SH-SY5Y (cell line): ENCODE measurements around the gene RTN4R.

ENCODE experiments used
- GATA2 ChIP-seq: IDR thresholded peaks from 2 replicates; pipeline ENCODE4 v1.6.1; 2011; ENCODE audit warnings: mild to moderate bottlenecking, low read depth, low read length
- GATA3 ChIP-seq: IDR thresholded peaks from 2 replicates; pipeline ENCODE4 v1.6.1; 2011; ENCODE audit warnings: low read depth, mild to moderate bottlenecking, low read length, moderate library complexity

RTN4R gene

GRCh38 chr22:20219667-20220628 lies 48.2 kb downstream of the RTN4R start:
- TF ChIP-seq GATA3: no peak
- TF ChIP-seq GATA2: no peak

GRCh38 chr22:20218987-20219386 lies 49.1 kb downstream of the RTN4R start:
- TF ChIP-seq GATA3 (no peak), GATA2 (no peak)

GRCh38 chr22:20218326-20218872 lies 49.7 kb downstream of the RTN4R start:
- no peak for TF ChIP-seq GATA3
- TF ChIP-seq GATA2: no peak

GRCh38 chr22:20217563-20217962 lies 50.6 kb downstream of the RTN4R start:
- TF ChIP-seq GATA3: no peak

- TF ChIP-seq GATA2 (no peak), GATA3 (no peak)
Observed at GRCh38 chr22:20216863-20217499, 51.1 kb downstream of the RTN4R start.

- no peak for TF ChIP-seq GATA3
- no peak for TF ChIP-seq GATA2
Observed at GRCh38 chr22:20215742-20216141, 52.4 kb downstream of the RTN4R start.

- TF ChIP-seq GATA2 (no peak), GATA3 (no peak)
Observed at GRCh38 chr22:20214853-20215252, 53.3 kb downstream of the RTN4R start.

GRCh38 chr22:20213833-20214708 lies 54.0 kb downstream of the RTN4R start:
- TF ChIP-seq GATA2 (no peak), GATA3 (no peak)

- TF ChIP-seq GATA2 (no peak), GATA3 (no peak)
Observed at GRCh38 chr22:20212754-20213699, 55.1 kb downstream of the RTN4R start.

GRCh38 chr22:20211997-20212753 lies 55.9 kb downstream of the RTN4R start:
- TF ChIP-seq GATA2 (no peak), GATA3 (no peak)

GRCh38 chr22:20211409-20211996 lies 56.6 kb downstream of the RTN4R start:
- TF ChIP-seq GATA3 (no peak), GATA2 (no peak)
